Astrocyte (in vitro differentiated cells and primary cell): ENCODE data around the gene ELFN2.

Experiments
- CTCF ChIP-seq: IDR thresholded peaks from 2 replicates; pipeline ENCODE4 v1.5.1; 2011; ENCODE audit warnings: low read depth, mild to moderate bottlenecking, inconsistent platforms, low read length, moderate library complexity; ENCODE audit not compliant: insufficient read depth
- EZH2 ChIP-seq: IDR thresholded peaks from 2 replicates; pipeline ENCODE4 v1.6.1; 2012; ENCODE audit warnings: mild to moderate bottlenecking, low read length, inconsistent platforms; ENCODE audit not compliant: insufficient read depth

- TF ChIP-seq CTCF (no peak), EZH2 (no peak)
Observed at GRCh38 chr22:37335806-37336199, 91.5 kb downstream of the ELFN2 start.
